Endometrial microvascular endothelial cells (primary cell): ENCODE data around the gene MTMR3. TPM values are rescaled to one million over a fixed set of nuclear protein-coding genes. Genes with fewer than 3 reads are reported as not detected.

Source experiments
- in situ Hi-C: cut with HindIII; loops from 2 replicates; pipeline ENCODE4 v1.10.0; 2017; ENCODE audit warnings: low sequenced_read_pairs, low pct_unique_long_range_greater_than_20kb; ENCODE audit errors: inconsistent ontology term
- total RNA-seq: library from RNA; depleted of rRNA; stranded (reverse); fragments of >200 nt; gene quantifications from one replicate; pipeline ENCODE4 v1.2.3, GENCODE V29; 2015; ENCODE audit errors: inconsistent ontology term

MTMR3 gene
- total RNA-seq, 1 donor from 2014 or later: 22.3 TPM

- in situ Hi-C loops: no loop called here
Measured at GRCh38 chr22:30013201-30013600, 130.2 kb downstream of the MTMR3 start.

- in situ Hi-C loops: no loop called here
Measured at GRCh38 chr22:30014244-30014643, 131.3 kb downstream of the MTMR3 start.

- in situ Hi-C loops: no loop called here
Measured at GRCh38 chr22:30015229-30015797, 132.3 kb downstream of the MTMR3 start.

- in situ Hi-C loops: no loop called here
Measured at GRCh38 chr22:30015846-30016245, 132.9 kb downstream of the MTMR3 start.

- in situ Hi-C loops: no loop called here
Measured at GRCh38 chr22:30016596-30016995, 133.6 kb downstream of the MTMR3 start.

- in situ Hi-C loops: no loop called here
Measured at GRCh38 chr22:30017375-30018223, 134.6 kb downstream of the MTMR3 start.

GRCh38 chr22:30020511-30020910, 137.5 kb downstream of the MTMR3 start:
- in situ Hi-C loops: no loop called here

GRCh38 chr22:30021338-30021737, 138.4 kb downstream of the MTMR3 start:
- in situ Hi-C loops: no loop called here

GRCh38 chr22:30021881-30022619, 139.1 kb downstream of the MTMR3 start:
- in situ Hi-C loops: no loop called here

- in situ Hi-C loops: no loop called here
Measured at GRCh38 chr22:30023099-30023660, 140.2 kb downstream of the MTMR3 start.

GRCh38 chr22:30024231-30024630, 141.3 kb downstream of the MTMR3 start:
- in situ Hi-C loops: no loop called here

GRCh38 chr22:30025221-30025620, 142.2 kb downstream of the MTMR3 start:
- in situ Hi-C loops: no loop called here

- in situ Hi-C loops: no loop called here
Measured at GRCh38 chr22:30026756-30027155, 143.8 kb downstream of the MTMR3 start.

- in situ Hi-C loops: no loop called here
Measured at GRCh38 chr22:30027169-30027568, 144.2 kb downstream of the MTMR3 start.

GRCh38 chr22:30027791-30028190, 144.8 kb downstream of the MTMR3 start:
- in situ Hi-C loops: no loop called here

- in situ Hi-C loops: no loop called here
Measured at GRCh38 chr22:30028731-30029130, 145.8 kb downstream of the MTMR3 start.

- in situ Hi-C loops: no loop called here
Measured at GRCh38 chr22:30029512-30029911, 146.5 kb downstream of the MTMR3 start.

GRCh38 chr22:30030329-30030728, 147.4 kb downstream of the MTMR3 start:
- in situ Hi-C loops: no loop called here

- in situ Hi-C loops: no loop called here
Measured at GRCh38 chr22:30031328-30031727, 148.4 kb downstream of the MTMR3 start.
